Endometrial microvascular endothelial cells (primary cell): ENCODE measurements around the gene RPL31. TPM values are rescaled to one million over a fixed set of nuclear protein-coding genes. Genes with fewer than 3 reads are reported as not detected.
"Not testable (repeated sequence)": the region's sequence is repeated elsewhere in the genome, so short reads cannot be mapped to it uniquely, and the experiment has no call there.

Experiments used
- in situ Hi-C: cut with HindIII; loops from 2 replicates; pipeline ENCODE4 v1.10.0; 2017; ENCODE audit warnings: low sequenced_read_pairs, low pct_unique_long_range_greater_than_20kb; ENCODE audit errors: inconsistent ontology term
- total RNA-seq: library from RNA; depleted of rRNA; stranded (reverse); fragments of >200 nt; gene quantifications from one replicate; pipeline ENCODE4 v1.2.3, GENCODE V29; 2015; ENCODE audit errors: inconsistent ontology term

RPL31 gene
- total RNA-seq, 1 donor from 2014 or later, result 533 TPM

GRCh38 chr2:101047075-101047766 lies 45.1 kb downstream of the RPL31 start:
- in situ Hi-C loops, result no loop called here

- in situ Hi-C loops, result no loop called here
Measured at GRCh38 chr2:101047774-101048173, 45.7 kb downstream of the RPL31 start.

GRCh38 chr2:101048756-101049155 lies 46.7 kb downstream of the RPL31 start:
- in situ Hi-C loops, result no loop called here

GRCh38 chr2:101050886-101051285 lies 48.8 kb downstream of the RPL31 start:
- in situ Hi-C loops, result not testable (repeated sequence)

- in situ Hi-C loops, result no loop called here
Measured at GRCh38 chr2:101052147-101052546, 50.1 kb downstream of the RPL31 start.

- in situ Hi-C loops, result no loop called here
Measured at GRCh38 chr2:101053117-101053516, 51.0 kb downstream of the RPL31 start.

Other genes with a start within 250 kb of the RPL31 start
- 0.93 TPM for gene NPAS2, start 182.2 kb upstream of the RPL31 start, total RNA-seq
- 27.2 TPM for gene TBC1D8, start 149.1 kb downstream of the RPL31 start, total RNA-seq